ENCODE results near the gene DACH1. TPM values are rescaled to one million over a fixed set of nuclear protein-coding genes. Genes with fewer than 3 reads are reported as not detected.

Gene DACH1
- total RNA-seq, 1 donor from 2014 or later, result 37.1 TPM

GRCh38 chr13:71610876-71611275 lies 256.1 kb downstream of the DACH1 start:
- no peak overlapping the region for H3K27ac Mint-ChIP-seq
- TF ChIP-seq CTCF (IDR thresholded peaks at IDR 0.05; ENCODE audit: unreplicated experiment), result no peak
- no peak for DNase-seq (ENCODE audit: low spot score, unreplicated experiment)
- no peak overlapping the region for H3K4me3 Mint-ChIP-seq (ENCODE audit: low read depth)
- H3K27me3 Mint-ChIP-seq, result no peaks in the 10 kb centered on the region
- H3K36me3 Mint-ChIP-seq (ENCODE audit: insufficient read depth), result peaks cover 10% of the 10 kb centered on the region
- peaks cover 3% of the 10 kb centered on the region for H3K4me1 Mint-ChIP-seq (ENCODE audit: low read depth)
- H3K9me3 Mint-ChIP-seq (ENCODE audit: low read depth), result peaks cover 7% of the 10 kb centered on the region

- Mint-ChIP-seq H3K27me3 (no peaks in the 10 kb centered on the region), H3K9me3 (ENCODE audit: low read depth) (peaks cover 7% of the 10 kb centered on the region), H3K36me3 (ENCODE audit: insufficient read depth) (peaks cover 10% of the 10 kb centered on the region), H3K4me1 (ENCODE audit: low read depth) (peaks cover 5% of the 10 kb centered on the region), H3K4me3 (ENCODE audit: low read depth) (no peak overlapping the region), H3K27ac (no peak overlapping the region)
- no peak for TF ChIP-seq CTCF (IDR thresholded peaks at IDR 0.05; ENCODE audit: unreplicated experiment)
- no peak for DNase-seq (ENCODE audit: low spot score, unreplicated experiment)
Measured at GRCh38 chr13:71609271-71609670, 257.7 kb downstream of the DACH1 start.

- no peak for TF ChIP-seq CTCF (IDR thresholded peaks at IDR 0.05; ENCODE audit: unreplicated experiment)
Measured at GRCh38 chr13:71607575-71607974, 259.4 kb downstream of the DACH1 start.

GRCh38 chr13:71606818-71607217 lies 260.2 kb downstream of the DACH1 start:
- DNase-seq (ENCODE audit: low spot score, unreplicated experiment), result no peak
- Mint-ChIP-seq H3K9me3 (ENCODE audit: low read depth) (no peaks in the 10 kb centered on the region), H3K4me1 (ENCODE audit: low read depth) (peaks cover 5% of the 10 kb centered on the region), H3K36me3 (ENCODE audit: insufficient read depth) (no peaks in the 10 kb centered on the region), H3K27me3 (no peaks in the 10 kb centered on the region), H3K4me3 (ENCODE audit: low read depth) (no peak overlapping the region), H3K27ac (no peak overlapping the region)
- no peak for TF ChIP-seq CTCF (IDR thresholded peaks at IDR 0.05; ENCODE audit: unreplicated experiment)

More at GRCh38 chr13:71607575-71607974, 259.4 kb downstream of the DACH1 start:
- H3K36me3 Mint-ChIP-seq (ENCODE audit: insufficient read depth), result peaks cover 2% of the 10 kb centered on the region
- no peaks in the 10 kb centered on the region for H3K9me3 Mint-ChIP-seq (ENCODE audit: low read depth)
- no peak overlapping the region for H3K27ac Mint-ChIP-seq
- DNase-seq (ENCODE audit: low spot score, unreplicated experiment), result no peak
- no peak overlapping the region for H3K4me3 Mint-ChIP-seq (ENCODE audit: low read depth)
- no peaks in the 10 kb centered on the region for H3K27me3 Mint-ChIP-seq
- H3K4me1 Mint-ChIP-seq (ENCODE audit: low read depth), result peaks cover 5% of the 10 kb centered on the region

GRCh38 chr13:71605744-71606143 lies 261.3 kb downstream of the DACH1 start:
- no peak for DNase-seq (ENCODE audit: low spot score, unreplicated experiment)
- Mint-ChIP-seq H3K27ac (no peak overlapping the region), H3K9me3 (ENCODE audit: low read depth) (no peaks in the 10 kb centered on the region), H3K27me3 (no peaks in the 10 kb centered on the region), H3K36me3 (ENCODE audit: insufficient read depth) (no peaks in the 10 kb centered on the region), H3K4me1 (ENCODE audit: low read depth) (peaks cover 4% of the 10 kb centered on the region), H3K4me3 (ENCODE audit: low read depth) (no peak overlapping the region)
- TF ChIP-seq CTCF (IDR thresholded peaks at IDR 0.05; ENCODE audit: unreplicated experiment), result no peak

Data from progenitor cell of endocrine pancreas (in vitro differentiated cells).